Colon (tissue), 2 donors: ENCODE measurements around the gene CD68.
A peak's percentile ranks its signal among the peaks of the same experiment; 100 is the strongest.

Experiments
- FAIRE-seq: peaks from 2 replicates; lab custom pipeline; 2012; peaks lifted over from hg19 to GRCh38; lab: Jason Lieb, UNC
- donor health status: control.
- donor health status: control.

CD68 gene

DNA sequence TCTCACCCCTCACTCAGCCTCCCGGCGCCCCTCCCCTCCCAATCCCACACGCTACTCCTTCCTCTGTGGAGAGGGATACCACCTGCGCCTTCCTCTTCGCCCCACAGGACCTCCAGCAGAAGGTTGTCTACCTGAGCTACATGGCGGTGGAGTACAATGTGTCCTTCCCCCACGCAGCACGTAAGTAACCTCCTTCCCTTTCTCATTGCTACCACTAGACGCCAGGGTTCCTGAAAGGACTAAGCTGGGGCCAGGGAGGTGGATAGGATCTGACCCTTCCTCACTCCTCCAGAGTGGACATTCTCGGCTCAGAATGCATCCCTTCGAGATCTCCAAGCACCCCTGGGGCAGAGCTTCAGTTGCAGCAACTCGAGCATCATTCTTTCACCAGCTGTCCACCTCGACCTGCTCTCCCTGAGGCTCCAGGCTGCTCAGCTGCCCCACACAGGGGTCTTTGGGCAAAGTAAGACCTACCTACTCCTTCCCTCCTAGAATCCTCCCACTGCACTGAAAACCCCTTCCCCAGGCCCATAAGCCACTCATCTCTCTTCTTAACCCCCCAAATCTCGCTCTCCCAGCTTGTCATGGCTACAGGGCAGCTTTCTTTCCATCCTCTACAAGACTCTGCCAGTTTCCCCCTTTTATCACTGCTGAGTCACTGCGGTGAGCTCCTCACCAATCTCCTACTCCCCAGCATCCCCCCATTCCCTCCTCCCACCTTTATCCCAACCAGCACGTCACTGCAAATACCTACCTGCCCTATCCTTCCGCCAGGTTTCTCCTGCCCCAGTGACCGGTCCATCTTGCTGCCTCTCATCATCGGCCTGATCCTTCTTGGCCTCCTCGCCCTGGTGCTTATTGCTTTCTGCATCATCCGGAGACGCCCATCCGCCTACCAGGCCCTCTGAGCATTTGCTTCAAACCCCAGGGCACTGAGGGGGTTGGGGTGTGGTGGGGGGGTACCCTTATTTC, 1.5 kb downstream of the CD68 start:
- no peak for FAIRE-seq

DNA sequence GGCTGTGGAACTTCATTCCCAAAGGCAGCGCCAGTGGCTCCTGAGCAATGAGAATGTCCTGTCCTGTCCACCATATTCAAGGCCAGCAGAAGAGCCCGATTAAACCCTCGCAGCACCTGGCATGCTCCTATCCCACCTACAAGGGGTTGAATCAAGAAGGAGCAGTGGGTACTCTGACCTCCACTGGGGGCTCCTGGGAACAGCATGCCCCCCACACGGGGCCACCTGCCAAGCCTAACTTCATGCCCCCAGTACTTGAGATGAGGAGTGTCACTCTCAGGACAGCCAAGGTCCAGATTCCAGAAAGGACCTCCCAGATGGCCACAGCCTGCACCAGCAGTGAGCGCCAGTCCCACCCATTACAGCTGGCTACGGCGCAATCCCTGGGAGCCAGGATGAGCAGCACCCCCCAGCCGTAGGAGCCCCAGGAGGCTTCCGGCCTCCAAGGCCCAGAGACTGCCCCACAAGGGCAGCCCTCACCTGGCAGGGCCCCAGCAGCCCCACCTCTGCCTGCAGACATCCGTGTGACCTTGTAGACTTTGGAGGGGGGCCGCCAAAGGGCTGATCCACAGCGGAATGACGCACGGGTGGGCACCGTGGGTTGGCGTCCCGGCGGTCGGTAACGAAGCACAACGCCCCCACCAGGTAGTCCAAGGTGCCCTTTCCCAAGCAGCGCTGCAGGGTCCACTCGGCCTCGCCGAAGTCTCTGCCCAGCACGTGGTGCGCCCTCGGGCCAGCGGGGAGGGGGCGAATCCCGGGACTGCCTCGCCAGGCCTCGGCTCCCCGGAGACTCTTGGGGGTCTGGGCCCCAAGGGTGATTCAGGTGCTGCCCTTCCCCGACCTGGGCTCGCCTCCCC, 3.2 kb downstream of the CD68 start:
- FAIRE-seq, result no peak

DNA sequence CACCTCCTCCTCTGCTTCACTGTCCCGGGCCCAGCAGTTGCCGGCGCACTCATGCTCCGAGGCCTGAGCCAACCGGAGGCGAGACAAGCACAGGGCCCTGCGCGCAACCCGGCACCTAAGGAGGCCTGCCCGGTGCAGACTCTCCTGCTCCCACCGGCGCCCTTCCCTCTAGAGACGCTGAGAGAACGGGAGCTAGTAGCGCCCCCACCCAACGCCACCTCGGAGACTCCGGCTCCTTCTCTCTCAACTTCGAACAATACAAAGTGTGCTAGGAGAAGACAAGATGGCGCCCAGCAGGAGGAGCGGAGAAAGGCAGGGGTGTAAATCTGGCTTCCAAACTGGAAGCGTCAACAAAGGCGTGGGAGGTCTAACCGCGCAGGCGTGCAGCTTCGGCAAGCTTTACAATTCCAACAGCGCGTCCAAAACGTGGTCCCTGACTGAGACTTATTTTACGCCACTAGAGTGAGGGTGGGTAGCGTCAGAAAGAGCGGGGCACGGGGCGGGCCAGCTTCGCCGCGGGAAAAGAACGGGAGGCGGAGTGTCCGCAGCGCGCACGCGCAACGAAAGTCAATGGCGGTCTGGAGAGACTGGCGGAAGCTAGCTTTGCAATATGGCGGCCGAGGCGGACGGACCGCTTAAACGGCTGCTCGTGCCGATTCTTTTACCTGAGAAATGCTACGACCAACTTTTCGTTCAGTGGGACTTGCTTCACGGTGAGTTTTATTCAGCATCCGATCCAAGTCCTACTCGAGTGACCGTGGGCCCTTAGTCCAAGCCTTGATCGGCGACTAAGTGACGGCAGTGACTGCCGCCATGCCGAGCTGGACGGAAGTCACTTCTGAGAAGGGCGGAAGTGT, 4.0 kb downstream of the CD68 start, which contains the start of gene MPDU1:
TSS of gene MPDU1 (plus strand) at position 600 of the 857 bp plus-strand sequence. CDS start at position 611, 11 bp downstream.
- FAIRE-seq, result peak; percentile 65

DNA sequence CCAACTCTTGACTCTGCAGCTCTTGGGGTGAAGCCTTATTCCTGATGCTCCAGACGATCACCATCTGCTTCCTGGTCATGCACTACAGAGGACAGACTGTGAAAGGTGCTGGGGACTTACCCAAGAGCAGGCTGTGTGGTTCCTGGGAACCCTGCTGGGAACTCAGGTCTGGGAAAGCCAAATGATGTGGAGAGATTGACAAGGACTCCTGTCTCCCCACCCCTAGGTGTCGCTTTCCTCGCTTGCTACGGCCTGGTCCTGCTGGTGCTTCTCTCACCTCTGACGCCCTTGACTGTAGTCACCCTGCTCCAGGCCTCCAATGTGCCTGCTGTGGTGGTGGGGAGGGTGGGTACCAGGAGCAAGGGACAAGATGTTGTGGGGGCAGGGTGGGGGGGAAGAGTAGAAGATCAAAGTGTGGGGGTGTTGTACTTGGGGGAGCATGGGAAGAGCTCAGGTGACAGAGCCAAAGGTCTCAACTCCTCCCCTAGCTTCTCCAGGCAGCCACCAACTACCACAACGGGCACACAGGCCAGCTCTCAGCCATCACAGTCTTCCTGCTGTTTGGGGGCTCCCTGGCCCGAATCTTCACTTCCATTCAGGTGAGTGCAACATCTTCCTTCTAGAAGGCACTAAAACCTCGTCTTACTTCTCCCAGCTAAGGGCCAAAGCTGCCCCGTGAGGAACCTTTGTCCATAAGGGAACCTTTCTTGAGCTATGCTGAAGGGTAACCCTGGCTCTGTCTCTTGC, 7.4 kb downstream of the CD68 start:
- FAIRE-seq, result no peak

DNA sequence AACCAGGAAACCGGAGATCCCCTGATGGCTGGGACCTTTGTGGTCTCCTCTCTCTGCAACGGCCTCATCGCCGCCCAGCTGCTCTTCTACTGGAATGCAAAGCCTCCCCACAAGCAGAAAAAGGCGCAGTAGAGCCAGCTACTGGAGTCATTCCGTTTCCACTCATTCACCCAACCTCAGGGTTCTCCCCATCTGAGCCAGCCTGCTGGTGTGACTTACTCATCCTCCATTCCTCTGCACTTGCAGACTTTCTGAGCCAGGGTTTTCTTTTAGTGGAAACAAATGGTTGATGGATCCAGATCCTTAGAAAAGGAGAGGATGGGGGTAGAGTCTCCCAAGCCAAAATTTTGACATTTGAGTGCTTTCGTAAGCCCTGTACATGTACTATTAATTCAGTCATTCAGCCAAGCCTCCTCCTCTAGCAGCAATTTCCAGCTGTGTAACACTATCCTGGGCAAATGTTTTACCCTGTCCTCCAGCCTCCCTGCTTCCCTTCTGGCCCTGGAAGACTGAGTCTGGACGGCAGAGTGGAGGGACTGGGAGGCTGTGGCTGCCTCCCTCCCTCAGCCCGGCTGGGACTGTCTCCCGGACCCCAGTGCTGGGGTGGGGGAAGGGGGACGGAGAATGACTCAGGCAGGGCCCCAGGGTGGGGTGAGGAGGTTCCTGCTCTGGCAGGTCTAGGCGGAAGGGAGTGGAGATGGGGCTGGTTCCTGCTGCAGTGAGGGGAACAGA, 8.1 kb downstream of the CD68 start:
- no peak for FAIRE-seq

DNA sequence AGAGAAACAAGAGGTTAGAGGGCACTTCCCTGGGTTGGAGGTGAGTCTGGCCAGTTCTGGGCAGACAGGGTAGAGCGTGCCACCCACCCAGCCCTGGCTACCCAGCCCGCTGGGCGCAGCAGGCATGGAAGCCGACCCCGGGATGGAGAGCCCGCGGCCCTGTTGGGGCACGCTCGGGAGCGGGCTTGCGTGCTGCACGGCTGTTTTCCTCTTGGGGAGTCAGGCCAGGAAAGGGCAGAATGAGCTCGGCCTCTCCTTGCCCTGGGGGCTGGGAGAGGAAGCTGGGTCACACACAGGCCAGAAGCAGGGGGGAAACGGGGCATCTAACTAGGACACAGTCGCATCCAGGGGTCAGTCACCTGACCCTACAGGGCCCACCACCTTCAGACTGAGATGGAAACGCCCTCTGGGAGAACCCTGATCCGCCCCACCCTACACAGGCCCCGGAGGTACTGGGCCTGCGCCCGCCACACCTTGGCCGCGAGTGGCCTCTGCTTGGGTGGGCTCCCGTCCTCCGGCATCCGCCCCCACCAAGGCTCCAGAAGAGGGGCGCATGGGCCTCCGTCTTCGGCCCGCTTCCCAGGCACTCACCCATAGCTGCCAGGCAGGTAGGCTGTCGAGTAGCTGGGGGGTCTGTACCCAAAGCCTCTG, 9.2 kb downstream of the CD68 start:
- FAIRE-seq, result no peak

DNA sequence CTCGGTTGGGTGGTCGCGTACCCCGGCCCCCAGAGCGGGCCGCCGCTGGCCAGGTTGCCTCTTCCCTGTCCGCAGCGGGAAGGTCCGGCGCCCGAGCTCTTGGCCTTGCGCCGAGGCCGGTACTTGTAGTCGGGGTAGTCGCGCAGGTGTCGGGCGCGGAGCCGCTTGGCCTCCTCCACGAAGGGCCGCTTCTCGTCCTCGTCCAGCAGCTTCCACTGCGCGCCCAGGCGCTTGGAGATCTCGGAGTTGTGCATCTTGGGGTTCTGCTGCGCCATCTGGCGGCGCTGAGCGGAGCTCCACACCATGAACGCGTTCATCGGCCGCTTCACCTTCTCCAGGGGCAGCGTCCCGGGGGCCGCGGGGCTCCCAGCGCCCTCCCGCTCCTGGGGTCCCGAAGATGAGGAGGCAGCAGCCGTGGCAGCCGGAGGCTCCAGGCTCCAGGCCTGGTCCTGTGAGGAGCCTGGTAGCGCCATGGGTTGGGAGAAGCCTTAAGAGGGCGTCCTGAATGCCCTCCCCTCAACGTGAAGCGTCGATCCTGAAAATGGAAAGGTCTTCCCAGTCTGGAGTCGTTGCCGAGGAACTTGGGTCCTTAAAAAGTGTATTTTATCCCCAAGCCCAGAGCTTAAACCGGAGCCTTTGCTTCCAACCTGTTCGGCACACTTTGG, 9.9 kb downstream of the CD68 start:
- no peak for FAIRE-seq

DNA sequence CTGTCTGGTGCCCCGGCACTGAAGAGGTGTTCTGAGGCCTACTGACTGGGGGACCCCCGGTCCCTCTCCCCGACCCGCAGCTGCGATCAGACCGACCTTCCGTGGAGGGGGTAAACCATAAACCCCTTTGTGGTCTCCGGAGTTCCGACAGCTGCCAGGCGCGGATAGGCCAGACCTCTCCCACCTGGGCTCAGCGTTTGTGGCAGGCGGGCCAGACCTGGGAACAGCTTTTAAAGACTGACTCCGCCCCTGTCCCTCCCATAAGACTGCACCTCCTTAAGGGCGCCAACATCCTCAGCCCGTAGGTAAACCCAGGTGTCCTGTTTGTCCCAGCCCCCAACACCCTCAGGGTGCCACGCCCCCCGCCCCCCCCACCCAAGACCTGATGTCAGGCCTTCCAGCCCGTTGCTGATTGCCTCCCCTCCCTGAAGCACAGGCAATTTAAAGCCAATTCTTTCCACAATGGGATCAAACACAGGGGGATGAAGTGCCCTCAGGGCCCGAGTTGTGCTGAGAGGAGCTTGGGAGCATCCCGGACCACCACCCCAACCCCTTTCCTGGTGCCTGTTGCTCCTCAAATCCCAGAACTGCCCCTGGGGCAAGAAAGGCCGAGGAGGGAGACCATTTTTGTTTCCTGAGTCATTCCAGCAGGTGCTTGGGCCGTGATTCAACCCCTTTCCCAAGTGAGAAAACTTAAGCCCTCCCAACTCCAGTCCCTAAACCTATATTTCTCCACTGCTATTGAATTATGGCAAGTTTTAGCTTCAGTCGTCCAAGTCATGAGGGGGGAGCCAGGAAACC, 10.7 kb downstream of the CD68 start, which contains the start of gene SOX15:
TSS of gene SOX15 (minus strand) at position 204 of the 801 bp plus-strand sequence. CDS start 418 bp downstream, outside the sequence.
- no peak for FAIRE-seq

DNA sequence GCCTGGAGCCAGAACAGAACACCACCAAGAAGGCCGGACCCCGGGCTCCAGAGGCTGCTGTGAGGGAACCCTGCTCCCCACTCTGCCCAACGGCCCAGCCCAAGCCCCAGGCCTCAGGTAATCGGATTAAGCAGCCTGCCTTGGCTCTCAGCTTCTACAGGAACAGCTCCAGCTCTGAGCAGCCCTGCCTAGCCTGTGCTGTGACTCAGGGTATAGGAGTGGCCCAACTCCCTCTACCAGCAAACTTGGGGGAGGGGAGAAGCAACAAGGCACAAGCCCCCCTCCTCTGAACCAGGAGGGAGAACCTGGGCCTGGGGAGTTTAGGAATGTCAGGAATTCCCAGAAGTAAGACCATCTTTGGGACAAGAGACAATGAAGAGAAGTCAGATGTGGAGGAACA, 11.3 kb downstream of the CD68 start:
- no peak for FAIRE-seq

DNA sequence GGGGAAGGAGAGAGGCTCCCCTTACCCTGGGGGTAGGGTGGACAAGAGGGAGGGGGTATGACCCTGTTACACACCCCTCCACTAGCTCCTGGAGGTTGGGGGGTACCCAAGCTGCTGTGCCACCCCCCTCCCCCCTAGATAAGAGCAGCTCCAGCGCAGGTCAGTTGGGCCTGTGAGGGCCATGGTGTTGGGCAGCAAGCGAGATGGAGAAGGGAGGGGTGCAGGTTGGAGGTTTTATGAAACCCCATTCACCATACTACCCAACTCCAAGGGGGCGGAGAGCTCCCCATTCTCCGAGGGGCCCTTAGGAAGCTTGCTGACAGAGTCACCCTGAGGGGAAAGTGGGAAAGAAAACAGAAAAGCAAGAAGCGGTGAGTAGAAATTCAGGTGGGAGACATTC, 12.2 kb downstream of the CD68 start:
- no peak for FAIRE-seq

DNA sequence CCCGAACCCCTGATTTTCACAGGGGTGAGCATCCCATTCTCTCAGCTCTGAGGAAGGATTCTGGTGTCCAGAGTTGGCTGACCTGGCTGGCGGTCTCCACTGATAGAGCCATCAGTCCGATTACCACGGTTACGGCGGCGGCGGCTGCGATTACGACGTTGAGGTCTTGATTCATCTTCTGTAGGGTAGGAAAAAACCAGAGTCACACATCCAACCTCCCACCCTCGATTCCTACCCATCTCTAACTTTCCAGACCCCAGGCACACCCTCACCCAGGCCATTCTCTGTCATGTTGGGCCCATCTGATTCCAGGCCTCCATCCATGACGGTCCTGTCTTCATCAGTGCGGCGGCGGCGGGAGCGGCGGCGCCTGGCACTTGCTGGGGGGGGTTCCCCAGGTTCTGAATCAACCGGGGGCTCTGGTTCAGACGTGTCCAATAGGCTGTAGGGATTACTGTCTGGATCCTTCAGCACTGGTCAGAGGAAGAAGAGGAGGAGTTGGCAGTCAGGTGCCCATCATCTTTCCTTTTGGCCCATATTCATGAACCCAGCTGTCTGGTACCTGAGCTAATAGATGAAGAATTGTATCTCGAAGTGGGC, 13.1 kb downstream of the CD68 start:
- no peak for FAIRE-seq

DNA sequence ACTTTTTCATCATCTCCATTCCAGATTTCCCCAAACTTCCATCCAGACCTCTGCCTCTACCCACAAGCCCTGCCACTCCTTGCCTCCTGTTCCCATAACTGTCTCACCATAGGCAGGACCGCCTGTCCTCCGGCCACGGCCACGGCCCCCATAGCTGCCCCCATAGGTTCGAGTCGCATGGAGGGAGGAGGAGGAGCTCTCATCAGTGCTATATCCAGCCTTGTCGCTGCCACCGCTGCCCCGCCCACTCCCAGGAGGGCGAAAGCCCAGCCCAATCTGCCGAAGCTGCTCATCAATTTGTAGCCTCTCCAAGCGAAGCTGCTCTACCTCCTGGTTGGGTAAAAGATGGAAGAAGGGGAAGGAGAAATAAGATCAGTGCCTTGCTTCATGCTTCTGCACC, 13.9 kb downstream of the CD68 start:
- no peak for FAIRE-seq

DNA sequence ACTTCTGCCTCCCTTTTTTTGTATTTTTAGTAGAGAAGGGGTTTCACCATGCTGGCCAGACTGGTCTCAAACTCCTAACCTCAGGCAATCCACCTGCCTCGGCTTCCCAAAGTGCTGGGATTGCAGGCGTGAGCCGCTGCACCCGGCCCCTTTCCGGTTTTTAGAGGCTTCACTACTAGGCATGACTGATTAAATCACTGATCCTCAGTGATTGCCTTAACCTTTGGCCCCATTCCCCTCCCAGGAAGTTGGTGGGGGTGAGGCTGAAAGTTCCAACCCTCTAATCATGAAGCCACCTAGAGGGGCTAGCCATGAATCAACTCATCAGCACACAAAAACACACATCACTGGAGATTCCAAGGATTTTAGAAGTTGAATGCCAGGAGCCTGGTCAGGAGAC, 18.1 kb downstream of the CD68 start:
- FAIRE-seq, result peak; percentile 28

DNA sequence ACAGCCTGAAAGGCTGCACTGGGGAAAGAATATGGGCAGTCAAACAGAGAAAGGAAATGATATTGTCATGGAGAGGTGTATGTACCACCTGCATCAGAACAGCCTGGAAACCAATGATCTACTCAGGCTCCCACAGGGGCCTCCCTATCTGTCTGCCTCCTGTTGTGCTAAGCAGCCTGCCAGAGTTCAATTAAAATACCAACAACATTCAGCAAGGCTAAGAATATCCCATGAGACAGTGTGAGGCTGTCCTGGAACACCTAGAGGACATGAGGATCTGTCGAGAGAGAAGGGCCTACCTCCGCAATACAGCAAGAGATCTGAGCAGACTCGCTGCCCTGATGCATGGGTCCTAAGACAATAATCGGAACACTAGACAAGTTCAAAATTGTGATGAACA, 26.8 kb downstream of the CD68 start:
- no peak for FAIRE-seq

DNA sequence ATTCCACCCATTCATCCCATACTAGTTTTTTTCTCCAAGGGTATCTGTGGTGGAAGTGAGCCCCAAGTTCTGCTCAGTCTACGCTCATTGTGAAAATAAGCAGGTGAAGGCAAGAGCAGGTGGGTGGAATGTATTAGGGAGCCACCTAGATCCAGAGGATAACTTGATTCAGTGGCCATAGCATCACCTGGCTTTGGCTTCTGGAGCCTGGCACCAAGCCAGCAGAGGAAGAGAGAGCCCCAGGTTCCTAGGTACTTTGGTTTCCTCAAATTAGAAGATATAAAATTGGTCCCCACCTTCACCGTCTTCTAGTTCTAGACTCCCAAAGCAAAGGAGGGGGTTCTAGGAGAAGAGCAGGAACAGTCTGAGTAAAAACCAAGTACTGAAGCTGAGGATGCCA, 31.2 kb downstream of the CD68 start:
- no peak for FAIRE-seq

DNA sequence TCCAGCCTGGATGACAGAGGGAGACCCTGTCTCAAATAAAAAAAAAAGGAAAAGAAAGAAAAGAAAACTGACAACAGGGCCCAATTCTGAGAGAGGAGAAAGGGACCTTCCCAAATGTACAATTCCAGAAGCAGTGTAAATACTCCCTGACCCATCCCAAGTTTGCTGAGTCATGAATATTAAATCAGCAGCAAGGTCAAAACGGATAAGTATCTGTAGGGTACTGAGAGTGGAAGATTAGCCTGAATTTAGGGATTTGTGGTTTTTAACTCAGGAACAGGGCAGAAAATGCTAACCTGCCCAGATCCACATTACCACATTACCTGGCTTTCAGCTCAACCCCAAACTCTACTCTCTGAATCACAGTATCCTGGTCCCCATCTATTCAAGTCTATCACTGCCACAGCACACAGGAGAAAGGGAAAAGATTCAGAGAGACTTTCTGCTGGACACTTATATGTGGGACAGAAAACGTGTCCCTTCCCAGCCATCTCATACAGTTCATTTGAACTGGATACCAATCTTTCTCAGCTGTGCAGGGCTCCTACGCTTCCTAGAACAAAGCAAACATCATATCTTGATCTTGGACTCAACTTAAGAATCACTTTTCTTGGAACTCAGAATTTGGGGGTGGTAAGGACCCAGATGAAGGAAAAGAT, 32.3 kb downstream of the CD68 start:
- no peak for FAIRE-seq

DNA sequence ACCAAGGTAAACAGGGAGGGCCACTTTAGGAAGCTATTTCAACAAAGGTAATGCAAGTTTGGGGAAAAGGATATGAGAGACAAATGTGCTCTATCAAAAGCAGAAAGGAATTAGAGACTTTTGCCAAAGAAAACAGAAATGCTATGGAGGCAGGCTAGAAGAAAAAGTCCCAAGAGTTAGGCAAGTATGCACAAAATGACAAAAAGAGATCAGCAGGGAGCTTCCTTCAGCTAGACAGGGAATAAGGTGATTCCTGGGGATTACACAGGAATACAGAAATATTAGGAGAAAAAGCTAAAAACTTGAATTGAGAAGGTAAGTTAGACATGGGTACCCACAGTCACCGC, 32.8 kb downstream of the CD68 start:
- FAIRE-seq, result no peak
